H1 (cell line): ENCODE results near the gene RTN4RL1. TPM values are rescaled to one million over a fixed set of nuclear protein-coding genes. Genes with fewer than 3 reads are reported as not detected.

Source experiments
- BACH1 ChIP-seq: IDR thresholded peaks from 2 replicates; pipeline ENCODE4 v1.6.1; 2012; ENCODE audit warnings: low read length, improper control_type of control experiment
- BRCA1 ChIP-seq: IDR thresholded peaks from 2 replicates; pipeline ENCODE4 v1.6.1; 2012; ENCODE audit warnings: low read depth, low read length, improper control_type of control experiment
- CHD2 ChIP-seq: IDR thresholded peaks from 2 replicates; pipeline ENCODE4 v1.6.1; 2012; ENCODE audit warnings: low read length, improper control_type of control experiment
- EP300 ChIP-seq, 2 experiments: IDR thresholded peaks; 1 replicate in 1 of 2; 2 replicates in 1 of 2; pipeline ENCODE4 v1.6.1; 2011 to 2012; ENCODE audit warnings: low read depth in 2 of 2, low read length in 2 of 2, mild to moderate bottlenecking in 2 of 2, borderline replicate concordance in 1 of 2, inconsistent platforms in 1 of 2, moderate library complexity in 1 of 2
- EZH2 ChIP-seq: fragments of 200-600 bp; sonication (generic); IDR thresholded peaks from 2 replicates; pipeline ENCODE4 v1.7.1; 2012; ENCODE audit warnings: low read depth, mild to moderate bottlenecking, moderate library complexity, low read length, inconsistent platforms; ENCODE audit not compliant: severe bottlenecking
- SP4 ChIP-seq: IDR thresholded peaks from 2 replicates; pipeline ENCODE4 v1.6.1; 2012; ENCODE audit warnings: low read length, inconsistent platforms
- polyA plus RNA-seq, 7 experiments: library from polyadenylated mRNA; depleted of rRNA in 3 of 7; stranded (reverse) in 5 of 7; unstranded in 2 of 7; fragments of >200 nt in 5 of 7; fragments of 200-250 nt in 2 of 7; gene quantifications; 1 replicate in 5 of 7; 2 replicates in 1 of 7; 4 replicates in 1 of 7; pipeline versions ENCODE4 v1.2.1 to v1.2.3, GENCODE V29; 2011 to 2013; ENCODE audit warnings: missing spikeins in 2 of 7, mixed read lengths in 2 of 7
- total RNA-seq: library from RNA; stranded (reverse); fragmentation: NEBNext Ultra II Directional; extraction: Animal tissue kit (Norgen Biotek cat#: 25700); gene quantifications from 2 replicates; pipeline ENCODE4 v1.2.1, GENCODE V29; 2021

The RTN4RL1 gene
- total and polyA plus RNA-seq, 2 of the 8 experiments (the other 6 are each of a cell fraction or from before 2014, with no cell fraction given): 0.09 TPM; not detected in 1

DNA sequence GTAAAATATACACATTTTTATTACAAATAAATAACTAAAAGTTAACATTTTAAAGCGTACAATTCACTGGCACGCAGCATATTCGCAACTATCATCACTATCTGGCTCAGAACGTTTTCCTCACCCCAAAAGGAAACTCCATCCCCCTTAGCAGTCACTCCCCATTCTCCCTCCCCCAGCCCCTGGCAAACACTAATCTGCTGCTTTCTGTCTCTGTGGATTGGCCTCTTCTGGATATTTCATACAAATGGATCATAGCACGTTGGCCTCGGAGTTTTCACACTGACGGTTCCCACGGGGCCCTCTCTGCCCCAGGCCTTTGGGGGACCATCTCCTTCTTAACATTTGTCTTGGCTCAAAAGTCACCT lies 64.6 kb downstream of the RTN4RL1 start (continued):
- TF ChIP-seq BRCA1 (no peak), EP300 (IDR thresholded peaks at IDR 0.05; ENCODE audit: borderline replicate concordance in 1 of 2, low read depth in 2 of 2, low read length in 2 of 2) (no peak), BACH1 (no peak), CHD2 (no peak), EZH2 (no peak), SP4 (no peak)
